ENCODE results near the gene ELF4. TPM values are rescaled to one million over a fixed set of nuclear protein-coding genes. Genes with fewer than 3 reads are reported as not detected.

The ELF4 gene
- total and polyA plus RNA-seq, 2 of the 13 experiments (the other 11 are each of a cell fraction or from before 2014, with no cell fraction given), result 1.3 to 2.6 TPM

DNA sequence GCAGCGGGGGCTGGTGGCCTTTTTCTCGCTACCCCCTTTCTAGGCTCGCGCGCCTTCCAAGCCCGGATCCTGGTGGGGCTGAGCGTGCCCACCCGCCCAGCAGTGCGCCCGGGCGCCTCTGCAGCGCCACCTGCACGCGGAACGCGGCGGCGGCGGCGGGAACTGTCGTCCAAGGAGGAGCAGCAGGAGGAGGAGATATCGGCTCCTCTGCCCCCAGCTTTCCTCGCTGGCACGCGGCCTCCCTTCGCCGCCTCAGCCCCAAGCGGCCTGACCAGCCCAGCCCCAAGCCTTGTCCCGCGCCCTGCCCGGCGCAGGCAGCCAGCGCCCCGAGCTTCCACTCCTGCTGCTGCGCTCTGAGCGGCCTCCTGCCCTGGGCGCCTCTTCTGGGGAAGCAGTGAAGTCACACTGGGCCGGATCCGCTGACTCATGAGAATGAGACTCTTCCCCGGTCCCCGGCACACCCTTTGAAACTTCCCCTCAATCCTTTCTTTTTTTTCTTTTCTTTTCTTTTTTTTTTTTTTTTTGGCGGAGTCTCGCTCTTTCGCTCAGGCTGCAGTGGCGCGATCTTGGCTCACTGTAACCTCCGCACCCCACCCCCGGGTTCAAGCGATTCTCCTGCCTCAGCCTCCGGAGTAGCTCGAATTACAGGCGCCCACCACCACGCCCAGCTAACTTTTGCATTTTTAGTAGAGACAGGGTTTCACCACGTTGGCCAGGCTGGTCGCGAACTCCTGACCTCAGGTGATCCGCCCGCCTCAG, 10.6 kb upstream of the ELF4 start (continued):
- TF ChIP-seq, protein P1, sequence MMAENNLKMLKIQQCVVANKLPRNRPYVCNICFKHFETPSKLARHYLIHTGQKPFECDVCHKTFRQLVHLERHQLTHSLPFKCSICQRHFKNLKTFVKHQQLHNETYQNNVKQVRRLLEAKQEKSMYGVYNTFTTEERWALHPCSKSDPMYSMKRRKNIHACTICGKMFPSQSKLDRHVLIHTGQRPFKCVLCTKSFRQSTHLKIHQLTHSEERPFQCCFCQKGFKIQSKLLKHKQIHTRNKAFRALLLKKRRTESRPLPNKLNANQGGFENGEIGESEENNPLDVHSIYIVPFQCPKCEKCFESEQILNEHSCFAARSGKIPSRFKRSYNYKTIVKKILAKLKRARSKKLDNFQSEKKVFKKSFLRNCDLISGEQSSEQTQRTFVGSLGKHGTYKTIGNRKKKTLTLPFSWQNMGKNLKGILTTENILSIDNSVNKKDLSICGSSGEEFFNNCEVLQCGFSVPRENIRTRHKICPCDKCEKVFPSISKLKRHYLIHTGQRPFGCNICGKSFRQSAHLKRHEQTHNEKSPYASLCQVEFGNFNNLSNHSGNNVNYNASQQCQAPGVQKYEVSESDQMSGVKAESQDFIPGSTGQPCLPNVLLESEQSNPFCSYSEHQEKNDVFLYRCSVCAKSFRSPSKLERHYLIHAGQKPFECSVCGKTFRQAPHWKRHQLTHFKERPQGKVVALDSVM (CRISPR knock-in tag; IDR thresholded peaks at IDR 0.05), result no peak
- TF ChIP-seq ZNF260 (CRISPR knock-in tag; IDR thresholded peaks at IDR 0.05; ENCODE audit: borderline replicate concordance, low read depth) (no peak), UBTF (CRISPR knock-in tag; IDR thresholded peaks at IDR 0.05) (peak; percentile 64; the same call in 1 of the 2 replicates), ZNF788 (CRISPR knock-in tag; IDR thresholded peaks at IDR 0.05; ENCODE audit: borderline replicate concordance) (no peak; the same call in 1 of the 2 replicates), GABPB1 (CRISPR knock-in tag; IDR thresholded peaks at IDR 0.05) (peak; percentile 42; the same call in 1 of the 2 replicates), MBNL3 (CRISPR knock-in tag; conservative IDR thresholded peaks at IDR 0.05) (no peak), ATF7 (IDR thresholded peaks at IDR 0.05) (no peak), ATF7 (CRISPR knock-in tag; IDR thresholded peaks at IDR 0.05) (no peak), NCOR1 (IDR thresholded peaks at IDR 0.05; ENCODE audit: borderline replicate concordance, low read length) (no peak)
- TF ChIP-seq, protein P2, sequence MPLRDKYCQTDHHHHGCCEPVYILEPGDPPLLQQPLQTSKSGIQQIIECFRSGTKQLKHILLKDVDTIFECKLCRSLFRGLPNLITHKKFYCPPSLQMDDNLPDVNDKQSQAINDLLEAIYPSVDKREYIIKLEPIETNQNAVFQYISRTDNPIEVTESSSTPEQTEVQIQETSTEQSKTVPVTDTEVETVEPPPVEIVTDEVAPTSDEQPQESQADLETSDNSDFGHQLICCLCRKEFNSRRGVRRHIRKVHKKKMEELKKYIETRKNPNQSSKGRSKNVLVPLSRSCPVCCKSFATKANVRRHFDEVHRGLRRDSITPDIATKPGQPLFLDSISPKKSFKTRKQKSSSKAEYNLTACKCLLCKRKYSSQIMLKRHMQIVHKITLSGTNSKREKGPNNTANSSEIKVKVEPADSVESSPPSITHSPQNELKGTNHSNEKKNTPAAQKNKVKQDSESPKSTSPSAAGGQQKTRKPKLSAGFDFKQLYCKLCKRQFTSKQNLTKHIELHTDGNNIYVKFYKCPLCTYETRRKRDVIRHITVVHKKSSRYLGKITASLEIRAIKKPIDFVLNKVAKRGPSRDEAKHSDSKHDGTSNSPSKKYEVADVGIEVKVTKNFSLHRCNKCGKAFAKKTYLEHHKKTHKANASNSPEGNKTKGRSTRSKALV (CRISPR knock-in tag; IDR thresholded peaks at IDR 0.05), result peak; percentile 86
- TF ChIP-seq, protein P3, sequence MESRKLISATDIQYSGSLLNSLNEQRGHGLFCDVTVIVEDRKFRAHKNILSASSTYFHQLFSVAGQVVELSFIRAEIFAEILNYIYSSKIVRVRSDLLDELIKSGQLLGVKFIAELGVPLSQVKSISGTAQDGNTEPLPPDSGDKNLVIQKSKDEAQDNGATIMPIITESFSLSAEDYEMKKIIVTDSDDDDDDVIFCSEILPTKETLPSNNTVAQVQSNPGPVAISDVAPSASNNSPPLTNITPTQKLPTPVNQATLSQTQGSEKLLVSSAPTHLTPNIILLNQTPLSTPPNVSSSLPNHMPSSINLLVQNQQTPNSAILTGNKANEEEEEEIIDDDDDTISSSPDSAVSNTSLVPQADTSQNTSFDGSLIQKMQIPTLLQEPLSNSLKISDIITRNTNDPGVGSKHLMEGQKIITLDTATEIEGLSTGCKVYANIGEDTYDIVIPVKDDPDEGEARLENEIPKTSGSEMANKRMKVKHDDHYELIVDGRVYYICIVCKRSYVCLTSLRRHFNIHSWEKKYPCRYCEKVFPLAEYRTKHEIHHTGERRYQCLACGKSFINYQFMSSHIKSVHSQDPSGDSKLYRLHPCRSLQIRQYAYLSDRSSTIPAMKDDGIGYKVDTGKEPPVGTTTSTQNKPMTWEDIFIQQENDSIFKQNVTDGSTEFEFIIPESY (CRISPR knock-in tag; IDR thresholded peaks at IDR 0.05), result peak; percentile 31; the same call in 1 of the 2 replicates
- TF ChIP-seq, protein P4, sequence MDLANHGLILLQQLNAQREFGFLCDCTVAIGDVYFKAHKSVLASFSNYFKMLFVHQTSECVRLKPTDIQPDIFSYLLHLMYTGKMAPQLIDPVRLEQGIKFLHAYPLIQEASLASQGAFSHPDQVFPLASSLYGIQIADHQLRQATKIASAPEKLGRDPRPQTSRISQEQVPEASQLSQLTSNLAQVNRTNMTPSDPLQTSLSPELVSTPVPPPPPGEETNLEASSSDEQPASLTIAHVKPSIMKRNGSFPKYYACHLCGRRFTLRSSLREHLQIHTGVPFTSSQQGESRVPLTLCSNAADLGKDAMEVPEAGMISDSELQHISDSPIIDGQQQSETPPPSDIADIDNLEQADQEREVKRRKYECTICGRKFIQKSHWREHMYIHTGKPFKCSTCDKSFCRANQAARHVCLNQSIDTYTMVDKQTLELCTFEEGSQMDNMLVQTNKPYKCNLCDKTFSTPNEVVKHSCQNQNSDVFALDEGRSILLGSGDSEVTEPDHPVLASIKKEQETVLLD (CRISPR knock-in tag; IDR thresholded peaks at IDR 0.05; ENCODE audit: low read depth), result no peak

All from HepG2 (cell line).